Testis (tissue), 2 donors: Measurements from ENCODE around the gene ALB.

Source experiments
- POLR2A ChIP-seq: fragments of 450-650 bp; IDR thresholded peaks from one replicate; pipeline ENCODE4 v1.6.1; 2017; ENCODE audit warnings: antibody characterized with exemption, mild to moderate bottlenecking, moderate library complexity
- TF ChIP-seq, protein P1 (sequence below), 3 experiments: fragments of 450-650 bp in 2 of 3; fragments of 200-600 bp in 1 of 3; sonication (generic) in 1 of 3; IDR thresholded peaks; one replicate each; pipeline ENCODE4 v1.5.1; 2016 to 2019; ENCODE audit warnings: antibody characterized with exemption in 3 of 3, mild to moderate bottlenecking in 2 of 3, moderate library complexity in 1 of 3

DNA sequence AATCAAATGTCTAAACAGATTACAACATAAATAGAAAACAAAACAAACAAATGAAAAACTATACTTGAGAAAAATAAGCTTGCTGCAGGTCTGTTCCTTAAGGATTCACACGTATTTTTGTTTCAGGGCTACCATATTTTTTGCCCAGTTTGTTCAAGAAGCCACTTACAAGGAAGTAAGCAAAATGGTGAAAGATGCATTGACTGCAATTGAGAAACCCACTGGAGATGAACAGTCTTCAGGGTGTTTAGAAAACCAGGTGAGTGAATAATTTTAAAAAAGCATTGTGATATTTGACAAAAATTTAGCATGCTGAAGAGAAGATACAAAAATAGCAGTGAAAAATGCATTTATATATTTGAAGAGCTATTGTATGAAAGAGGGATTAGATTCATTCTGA is 34.0 kb downstream of the ALB start:
- TF ChIP-seq POLR2A, result no peak
- TF ChIP-seq, protein P1, sequence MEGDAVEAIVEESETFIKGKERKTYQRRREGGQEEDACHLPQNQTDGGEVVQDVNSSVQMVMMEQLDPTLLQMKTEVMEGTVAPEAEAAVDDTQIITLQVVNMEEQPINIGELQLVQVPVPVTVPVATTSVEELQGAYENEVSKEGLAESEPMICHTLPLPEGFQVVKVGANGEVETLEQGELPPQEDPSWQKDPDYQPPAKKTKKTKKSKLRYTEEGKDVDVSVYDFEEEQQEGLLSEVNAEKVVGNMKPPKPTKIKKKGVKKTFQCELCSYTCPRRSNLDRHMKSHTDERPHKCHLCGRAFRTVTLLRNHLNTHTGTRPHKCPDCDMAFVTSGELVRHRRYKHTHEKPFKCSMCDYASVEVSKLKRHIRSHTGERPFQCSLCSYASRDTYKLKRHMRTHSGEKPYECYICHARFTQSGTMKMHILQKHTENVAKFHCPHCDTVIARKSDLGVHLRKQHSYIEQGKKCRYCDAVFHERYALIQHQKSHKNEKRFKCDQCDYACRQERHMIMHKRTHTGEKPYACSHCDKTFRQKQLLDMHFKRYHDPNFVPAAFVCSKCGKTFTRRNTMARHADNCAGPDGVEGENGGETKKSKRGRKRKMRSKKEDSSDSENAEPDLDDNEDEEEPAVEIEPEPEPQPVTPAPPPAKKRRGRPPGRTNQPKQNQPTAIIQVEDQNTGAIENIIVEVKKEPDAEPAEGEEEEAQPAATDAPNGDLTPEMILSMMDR (IDR thresholded peaks at IDR 0.05), result no peak
